HG03103 (cell line): Measurements from ENCODE around the gene CHST1.

Experiments used
- ATAC-seq: cut with Tn5 transposase; IDR thresholded peaks from one replicate; pipeline ENCODE4 v1.9.1; 2021; ENCODE audit warnings: low read depth; ENCODE audit not compliant: unreplicated experiment

CHST1 gene

DNA sequence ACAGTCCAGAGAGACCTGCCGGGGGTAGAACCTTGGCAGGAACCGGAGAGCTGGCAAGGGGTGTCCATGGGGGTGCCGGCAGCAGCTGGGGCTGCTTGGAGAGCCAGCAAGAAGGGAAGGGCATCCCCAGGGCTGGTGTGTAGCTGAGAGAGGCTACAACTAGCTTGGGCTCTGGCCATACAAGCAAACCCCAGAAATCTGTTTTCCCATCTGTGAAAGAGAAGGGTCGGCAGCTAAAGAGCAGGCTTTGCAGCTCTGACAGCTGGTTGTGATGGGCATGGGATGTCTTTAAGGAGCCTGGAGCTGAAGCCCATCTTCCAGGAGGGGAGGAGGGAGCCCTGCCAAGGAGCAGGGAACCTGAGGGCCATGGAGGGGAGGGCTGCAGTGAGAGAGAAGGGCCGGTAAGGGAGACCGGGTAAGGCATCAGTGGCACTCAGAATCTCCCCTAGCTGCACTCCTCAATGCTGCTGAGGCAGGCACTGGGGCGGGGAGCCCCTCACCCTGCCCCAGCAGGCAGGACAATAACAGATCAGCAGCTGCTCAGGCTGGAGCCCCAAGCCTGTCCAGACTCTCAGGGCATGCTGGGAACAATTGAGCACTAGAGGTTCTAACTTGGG is 3.9 kb downstream of the CHST1 start:
- no peak for ATAC-seq

DNA sequence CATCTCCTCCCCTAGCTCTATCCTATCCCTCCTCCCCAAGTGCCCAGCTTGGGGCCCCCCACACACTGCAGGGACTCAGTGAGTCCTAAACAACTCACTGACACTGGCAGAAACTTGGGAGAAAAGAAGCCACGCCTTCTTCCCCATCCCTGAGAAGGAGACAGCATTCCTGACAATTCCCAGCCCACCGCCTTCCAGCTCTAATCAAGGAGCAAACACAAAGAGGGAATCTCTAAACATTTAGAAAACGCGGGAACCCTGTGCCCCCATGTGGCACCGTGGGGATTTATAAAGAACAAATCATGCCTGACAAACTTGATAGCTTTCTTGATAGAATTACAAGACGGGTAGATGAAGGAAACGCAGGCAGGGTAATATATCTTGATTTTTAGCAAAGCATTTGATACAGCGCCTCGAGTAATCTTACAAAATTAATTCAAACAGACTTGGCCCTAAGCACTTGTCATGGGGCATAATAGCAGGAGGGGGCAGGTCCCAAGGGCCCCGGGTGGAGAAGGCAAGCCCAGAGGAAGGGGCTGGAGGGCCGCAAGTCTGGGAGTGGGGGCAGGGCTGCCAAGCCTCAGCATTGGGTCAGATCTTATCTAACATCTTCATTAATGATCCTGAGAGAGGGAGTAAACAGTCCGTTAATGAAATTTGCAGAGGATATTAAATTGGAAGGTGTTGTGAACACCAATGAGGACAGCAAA is 4.5 kb downstream of the CHST1 start:
- no peak for ATAC-seq

DNA sequence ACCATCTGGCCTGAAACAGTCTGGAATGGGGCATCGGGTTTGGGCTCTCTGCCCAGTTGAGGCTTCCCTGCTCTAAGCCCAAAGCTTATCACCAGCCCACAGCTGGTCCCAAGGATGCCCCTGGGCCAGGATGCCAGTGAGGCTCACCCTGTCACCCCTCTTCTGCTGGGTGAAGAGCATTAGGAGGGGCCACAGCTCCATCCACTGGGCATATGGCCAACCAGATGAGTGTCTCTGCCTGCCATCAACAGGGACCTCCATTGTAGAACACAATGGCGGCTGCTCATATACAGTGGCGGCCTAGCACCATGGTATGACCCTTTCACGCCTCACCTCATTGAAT is 5.6 kb downstream of the CHST1 start:
- no peak for ATAC-seq

DNA sequence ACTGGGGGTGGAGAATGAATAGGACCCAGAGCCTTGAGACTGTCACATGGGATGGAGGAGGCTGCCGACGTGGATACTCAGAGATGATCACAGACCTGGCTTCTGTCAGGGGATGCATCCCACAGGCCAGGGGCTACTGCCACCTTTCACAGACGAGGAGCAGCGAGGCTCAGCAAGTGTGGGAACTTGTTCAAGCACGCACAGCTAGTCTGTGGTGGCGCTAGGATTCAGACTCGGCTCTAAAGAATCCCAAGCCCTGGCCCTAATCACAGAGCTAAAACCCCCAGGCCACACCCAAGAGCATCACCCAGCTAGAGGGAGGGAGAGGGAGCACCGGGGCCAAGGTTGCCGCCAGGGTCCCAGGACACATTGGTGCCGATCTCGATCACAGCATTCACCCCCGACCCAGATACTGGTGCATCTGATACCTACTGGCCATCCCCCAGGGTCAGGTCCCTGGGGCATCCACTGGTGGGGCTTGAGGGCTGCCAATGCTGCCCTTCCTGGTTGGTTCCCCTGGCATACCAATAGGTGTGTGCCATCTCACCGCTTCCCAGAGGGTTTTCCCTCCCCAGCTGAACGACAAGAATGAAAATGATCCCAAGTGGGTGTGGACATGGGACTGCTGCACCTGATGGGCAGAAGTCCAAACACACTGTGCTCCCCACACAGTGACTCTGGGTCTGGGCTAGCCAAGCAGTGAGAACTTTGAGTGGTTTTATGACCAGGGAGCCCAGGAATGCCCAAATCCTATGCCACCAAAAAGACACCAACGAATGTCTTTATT is 6.2 kb downstream of the CHST1 start:
- no peak for ATAC-seq

DNA sequence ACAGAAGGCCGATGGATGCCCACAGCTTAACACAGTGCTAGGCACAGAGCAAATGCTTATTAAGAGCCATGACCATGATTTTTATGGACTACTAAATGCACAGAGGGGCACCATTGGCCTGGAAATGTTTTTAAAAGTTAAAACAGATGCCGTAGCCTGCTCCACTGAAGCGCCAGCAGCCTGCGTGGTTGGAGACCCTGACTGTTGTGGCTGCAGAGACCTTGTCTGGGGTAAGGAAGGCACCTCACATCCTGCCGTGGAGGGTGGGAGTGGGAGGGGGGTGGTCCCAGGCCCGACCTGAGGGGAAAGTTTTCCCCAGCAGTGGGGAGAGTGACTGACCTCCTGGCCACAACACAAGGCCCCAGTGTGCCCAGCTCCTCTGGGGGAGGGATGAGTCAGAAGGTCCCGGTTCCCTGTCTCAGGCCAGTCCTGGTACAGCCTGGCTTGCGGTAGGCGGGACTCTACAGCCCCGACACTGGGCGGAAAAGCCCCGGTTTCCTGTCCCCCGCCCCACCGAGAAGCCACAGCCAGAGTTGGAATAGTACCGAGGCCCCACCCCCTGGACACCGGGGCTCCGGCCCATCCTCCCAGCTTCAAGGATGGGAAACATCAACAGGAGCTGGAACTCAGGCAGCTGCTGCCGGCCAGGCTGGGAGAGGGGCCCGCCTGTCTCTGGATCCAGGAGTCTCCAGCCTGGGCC is 7.0 kb downstream of the CHST1 start:
- no peak for ATAC-seq

DNA sequence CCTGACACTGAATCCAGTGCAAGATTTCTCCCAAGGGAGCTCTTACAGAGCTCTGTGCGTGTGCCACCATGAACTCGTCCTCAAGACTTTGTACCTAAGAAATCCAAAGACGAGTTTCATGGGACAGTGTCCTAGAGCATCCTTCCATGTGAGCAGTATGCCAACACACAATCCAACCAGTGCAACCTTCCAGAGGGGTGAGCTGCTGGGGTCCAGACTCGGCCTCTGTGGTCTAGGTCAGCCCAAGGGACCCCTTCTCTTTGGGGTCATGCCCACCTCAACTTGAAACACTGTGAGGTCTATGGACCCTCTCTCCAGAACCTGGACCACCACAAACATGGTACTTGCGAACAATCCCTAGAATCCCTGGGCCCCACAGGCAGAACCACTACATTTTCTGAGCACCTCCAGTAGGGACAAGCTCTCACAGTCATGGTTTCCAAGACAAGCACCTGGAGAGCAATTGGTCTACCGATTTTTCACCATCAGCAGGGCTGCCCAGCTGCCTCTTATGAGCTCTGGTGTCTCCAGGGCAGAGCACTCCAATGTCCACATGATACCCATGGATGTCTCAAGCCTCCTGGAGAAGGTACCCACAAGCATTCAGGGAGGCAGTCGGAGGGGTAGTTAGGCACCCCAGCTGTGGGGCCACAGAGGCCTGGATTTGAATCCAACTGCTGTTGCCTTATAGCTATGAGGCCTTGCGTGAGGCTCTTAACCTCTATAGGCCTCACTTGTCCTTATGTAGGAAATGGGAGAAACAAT is 7.7 kb downstream of the CHST1 start:
- ATAC-seq, result no peak

DNA sequence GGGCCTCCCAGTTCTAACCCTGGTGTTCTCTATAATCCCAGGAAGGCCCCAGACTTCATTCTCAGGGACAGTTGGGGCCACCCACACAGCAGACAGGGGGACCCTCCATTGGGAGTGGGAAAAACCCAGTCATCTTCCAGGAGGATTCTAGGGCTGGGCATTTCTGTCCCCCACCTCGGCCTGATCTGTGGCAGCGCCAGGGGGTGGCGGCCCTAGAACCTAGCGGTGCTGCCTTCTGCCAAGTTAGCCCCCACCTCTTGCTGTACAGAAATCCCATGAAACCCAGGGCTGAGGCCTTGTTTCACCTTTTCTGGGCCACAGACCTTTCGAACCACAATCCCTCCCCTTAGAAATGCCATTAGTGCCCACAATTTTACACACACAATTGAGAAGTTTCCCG is 9.6 kb downstream of the CHST1 start:
- ATAC-seq, result no peak

DNA sequence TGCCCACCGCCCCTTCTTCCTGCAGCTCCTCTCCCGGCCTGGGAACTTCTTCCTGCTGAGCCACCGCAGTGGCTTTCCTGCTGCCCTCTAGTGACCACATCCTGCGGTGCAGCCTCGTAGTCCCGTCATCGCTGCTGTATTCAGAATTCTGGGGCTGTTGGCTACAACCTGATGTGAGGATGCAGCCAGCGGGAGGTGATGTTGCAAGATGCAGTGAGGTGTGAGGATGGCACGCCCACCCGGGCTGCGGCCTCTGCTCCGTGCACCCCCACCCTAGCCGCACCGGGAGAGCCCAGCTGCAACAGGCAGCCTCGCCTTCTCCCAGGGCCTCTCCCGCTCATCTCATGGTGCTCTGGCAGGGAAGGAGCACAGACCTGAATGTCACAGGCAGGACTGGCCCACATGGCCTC is 10.1 kb downstream of the CHST1 start:
- no peak for ATAC-seq

DNA sequence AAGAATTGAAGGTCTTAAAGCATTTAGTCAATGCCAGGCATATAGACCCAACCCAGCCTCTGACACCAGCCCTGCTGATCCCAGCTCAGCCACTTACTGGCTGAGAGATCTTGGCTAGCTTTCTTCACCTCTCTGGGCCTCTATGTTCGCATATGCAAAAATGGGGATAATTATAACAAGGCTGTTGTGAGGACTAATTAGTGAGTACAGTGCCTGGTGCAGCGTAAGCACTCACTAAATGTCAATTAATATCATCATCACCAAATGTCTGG is 10.5 kb downstream of the CHST1 start:
- no peak for ATAC-seq

DNA sequence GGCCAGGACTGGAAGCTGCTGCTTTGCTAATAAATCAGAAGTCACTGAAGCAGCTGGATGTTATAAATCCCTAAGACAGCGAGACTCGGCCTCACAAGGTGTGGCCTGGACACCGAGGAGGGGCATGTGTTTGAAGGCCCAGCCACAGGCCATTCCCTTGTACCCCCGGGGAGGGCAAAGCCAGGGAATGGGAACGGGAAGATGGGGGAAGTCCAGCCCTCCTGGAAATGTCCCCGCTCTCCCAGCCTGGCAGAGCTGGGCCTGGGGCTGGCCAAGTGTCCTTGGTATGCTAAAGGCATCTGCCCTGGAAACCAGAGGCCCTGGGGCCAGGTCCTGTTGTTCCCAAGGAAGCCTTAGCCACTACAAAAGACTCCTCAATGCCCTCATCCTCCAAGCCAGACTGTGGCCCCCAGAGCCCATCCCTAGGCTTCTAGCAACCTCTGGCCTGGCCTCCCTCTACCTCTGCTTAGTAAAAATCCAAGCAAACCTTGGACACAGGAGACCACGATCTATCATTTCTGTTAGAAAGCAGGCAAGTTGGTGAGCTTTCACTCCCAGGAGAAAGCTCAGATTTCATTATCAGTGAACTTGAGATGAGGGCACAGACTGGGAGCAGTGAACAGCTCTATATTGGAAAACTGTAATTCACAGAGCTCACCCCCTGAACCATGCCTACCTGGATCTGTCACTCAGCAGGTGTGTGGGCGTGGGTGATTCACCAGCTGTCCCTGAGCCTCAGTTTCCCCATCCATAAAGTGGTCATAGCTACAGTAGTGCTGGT is 11.0 kb downstream of the CHST1 start:
- no peak for ATAC-seq

DNA sequence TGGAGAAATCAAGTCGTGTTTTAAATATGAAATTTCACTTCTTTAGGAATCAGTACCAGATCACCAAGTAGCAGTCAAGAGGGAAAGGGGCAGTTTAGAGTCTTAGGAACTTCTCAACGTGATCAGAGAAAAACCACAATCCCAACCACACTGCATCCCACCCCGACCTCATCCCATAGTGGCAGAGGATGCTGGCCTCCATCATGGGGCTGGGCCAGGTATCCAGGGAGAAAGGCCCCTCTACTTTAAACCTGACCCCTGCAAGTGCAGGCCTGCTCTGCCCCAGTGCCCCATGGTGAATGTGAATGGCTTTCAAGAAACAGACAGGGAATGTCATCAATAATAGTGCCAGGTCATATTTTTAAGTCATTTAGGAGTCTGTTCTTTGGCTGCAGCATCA is 12.1 kb downstream of the CHST1 start:
- ATAC-seq, result no peak

DNA sequence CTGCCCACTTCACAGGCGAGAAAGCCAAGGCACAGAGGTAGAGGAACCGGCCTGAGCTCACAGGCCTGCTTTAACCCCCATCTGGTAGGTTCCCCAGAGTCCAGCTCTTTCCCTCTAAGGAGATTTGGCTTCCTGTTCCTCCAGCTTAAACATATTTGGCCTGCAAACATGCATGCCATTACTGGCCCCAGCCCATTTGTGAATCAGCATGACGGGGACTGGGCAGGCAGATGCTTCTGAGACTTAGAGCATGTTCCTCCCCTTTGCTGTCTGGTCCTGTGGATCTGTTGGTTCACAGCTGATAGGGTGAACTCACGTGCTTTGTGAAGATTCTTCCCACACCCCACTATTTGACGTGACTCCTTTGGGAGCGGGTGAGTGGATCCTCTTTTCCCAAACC is 12.6 kb downstream of the CHST1 start:
- ATAC-seq, result no peak

DNA sequence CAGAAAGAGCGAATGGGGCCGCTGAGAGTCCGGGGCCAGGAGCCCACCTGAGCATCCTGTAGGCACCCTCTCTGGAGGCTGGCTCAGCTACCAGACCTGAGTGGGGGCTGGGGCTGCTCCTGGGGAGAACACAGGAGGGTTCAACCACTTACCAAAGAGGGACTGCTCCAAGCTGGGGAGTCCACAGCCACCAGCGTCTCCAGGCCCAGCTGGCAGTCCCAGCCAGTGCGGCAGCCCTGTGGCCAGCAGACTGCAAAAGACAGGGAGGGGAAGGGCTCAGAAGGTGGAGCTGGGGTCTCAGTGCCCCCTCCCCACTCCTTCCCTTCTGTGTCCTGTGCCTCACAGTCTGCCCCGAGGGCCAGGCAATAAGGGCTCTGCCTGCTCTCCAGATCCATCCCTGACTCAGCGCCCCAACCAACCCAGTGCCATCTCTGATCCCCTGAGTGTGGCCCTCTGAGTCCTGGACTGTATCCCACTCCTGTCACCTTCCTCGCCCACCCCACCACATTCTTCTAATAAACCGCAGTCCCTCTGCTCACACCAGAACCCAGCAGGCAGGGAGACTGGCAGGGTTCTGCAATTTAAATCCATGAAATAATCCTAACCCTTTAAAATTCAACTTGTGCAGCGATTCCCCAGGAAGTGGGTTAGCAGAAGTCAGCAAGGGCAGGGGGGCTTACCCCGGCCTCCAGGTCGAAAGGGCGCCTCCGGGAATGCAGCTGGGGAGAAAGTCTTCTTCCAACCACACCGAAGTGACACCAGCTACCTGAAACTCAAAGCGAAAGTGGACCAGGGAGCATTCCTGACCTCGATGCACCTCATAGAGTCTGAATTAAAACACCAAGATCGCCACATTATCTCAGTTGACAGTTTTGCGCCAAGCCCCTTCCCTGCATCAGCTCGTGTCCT is 13.3 kb downstream of the CHST1 start:
- ATAC-seq, result no peak

DNA sequence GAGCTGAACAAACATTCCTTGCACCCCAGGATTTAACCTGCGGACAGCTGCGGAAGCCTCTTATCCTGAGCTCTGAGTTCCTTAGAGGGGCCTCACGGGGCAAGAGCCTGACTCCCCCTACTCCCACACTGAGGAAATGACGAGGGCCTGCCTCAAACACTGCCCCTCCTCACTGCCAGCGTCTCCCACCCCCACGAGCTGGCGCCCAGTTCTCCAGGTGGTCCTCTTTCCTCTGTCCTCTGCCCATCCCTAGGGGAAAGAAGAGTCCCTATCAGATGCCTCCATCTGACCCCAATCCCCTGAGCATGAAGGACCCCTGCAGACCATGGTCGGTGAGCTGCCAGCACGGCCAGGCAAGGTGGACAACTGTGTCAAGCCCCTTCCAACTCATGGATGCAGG is 14.3 kb downstream of the CHST1 start:
- no peak for ATAC-seq

DNA sequence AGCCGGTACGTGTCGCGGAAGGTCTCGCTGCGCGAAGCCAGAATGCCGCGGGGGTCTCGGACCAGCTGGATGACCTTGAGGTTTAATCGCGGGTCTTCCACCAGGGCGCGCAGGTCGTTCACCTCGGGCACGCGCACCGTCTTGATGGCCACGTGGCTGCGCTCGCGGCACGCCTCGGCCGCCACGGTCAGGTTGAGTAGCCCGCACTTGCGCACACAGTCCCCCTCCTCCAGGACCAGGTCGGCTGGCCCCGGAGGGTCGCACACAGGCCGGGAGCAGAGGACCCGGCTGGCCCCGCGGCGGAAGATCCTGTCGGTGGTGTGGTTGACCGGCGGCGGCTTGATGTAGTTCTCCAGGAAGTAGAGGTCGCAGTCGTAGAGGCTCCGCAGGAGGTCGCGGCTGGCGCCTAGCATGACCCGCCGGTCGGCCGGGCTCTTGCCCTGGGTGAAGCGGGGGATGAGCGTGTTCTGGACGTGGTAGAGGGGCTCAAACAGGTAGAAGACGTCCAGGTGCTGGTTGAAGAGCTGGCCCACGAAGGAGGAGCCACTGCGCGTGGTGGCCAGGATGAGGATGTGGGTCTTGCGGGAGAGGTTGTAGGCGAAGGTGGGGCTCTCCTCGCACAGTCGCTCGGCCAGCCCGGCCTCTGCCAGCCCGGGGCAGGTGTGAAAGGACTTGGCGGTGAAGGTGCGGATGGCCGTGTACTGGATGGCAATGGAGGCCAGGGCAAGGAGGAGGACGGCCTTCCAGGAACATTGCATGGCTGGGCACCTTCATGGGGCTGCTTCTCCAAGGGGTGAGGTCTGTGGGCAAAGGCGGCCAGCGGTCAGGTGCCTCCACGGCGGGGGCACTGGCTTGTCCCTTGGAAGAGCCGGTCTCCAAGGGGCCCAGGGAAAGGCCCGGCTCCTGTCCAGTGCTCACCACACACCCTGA is 15.0 kb downstream of the CHST1 start:
- ATAC-seq, result no peak

DNA sequence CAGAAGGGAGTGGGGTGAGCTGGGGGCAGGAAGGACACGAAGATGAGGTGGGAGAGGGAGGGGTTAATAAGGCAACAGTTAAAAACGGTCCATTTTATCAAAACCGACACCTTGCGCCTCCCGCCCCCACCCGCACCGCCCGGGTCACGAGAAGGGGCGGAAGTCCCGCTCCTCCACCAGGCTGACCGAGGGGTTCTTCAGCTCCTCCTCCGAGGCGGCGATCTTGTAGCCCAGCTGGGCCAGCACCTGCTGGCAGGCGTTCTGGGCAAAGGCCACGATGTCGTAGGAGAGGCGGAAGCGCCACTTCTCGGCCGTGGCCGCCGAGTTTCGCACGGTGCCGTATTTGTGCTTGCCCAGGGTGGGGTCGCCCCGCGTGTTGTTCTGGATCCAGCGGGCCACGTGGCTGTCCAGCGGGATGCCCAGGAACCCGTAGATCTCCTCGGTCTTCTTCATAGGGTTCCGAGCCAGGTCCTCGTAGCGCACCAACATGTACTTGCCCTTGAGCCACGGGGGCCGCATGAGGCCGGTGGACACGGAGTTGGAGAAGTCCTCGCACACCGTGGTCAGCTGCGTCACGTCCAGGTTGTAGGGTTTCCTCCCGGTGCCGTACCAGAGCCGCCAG is 15.8 kb downstream of the CHST1 start:
- no peak for ATAC-seq

DNA sequence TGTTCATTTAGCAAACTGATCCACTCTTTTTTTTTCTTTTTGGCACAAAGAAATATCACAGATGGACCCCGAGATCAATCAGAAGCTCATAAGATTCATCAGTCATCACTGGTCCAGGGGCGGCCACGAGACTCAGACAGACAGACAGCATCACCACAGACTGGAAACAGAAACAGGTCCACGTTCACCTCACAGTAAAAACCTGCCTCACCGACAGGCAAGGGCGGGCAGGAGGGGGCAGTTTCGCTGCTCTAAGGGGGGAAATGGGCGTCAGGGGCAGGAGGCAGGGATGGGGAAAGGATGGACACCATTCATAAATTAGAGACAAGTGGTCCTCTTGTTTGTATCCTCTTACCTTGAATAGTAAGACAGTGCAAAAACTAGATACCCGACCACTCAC is 16.5 kb downstream of the CHST1 start:
- ATAC-seq, result no peak

DNA sequence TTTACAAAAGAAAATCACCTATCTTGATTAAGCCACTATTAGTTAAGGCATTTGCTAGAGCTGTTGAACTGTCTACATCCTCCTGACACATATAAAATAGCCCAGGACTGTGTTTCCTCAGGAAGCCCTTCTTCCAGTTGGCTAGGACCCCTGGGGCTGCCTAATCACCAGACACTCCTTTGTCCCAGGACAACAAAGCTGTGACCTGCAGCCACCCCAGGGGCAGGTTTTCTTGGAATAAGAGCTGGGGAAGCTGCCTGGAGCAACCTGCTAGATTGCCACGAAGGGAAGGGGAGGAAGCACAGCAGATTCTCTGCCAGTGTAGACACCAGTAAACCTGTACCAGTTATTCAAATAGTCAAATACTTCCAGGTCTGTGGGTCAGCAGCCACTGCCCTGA is 17.6 kb downstream of the CHST1 start:
- ATAC-seq, result no peak
